ENCODE results near the gene SEMA3C. TPM values are rescaled to one million over a fixed set of nuclear protein-coding genes. Genes with fewer than 3 reads are reported as not detected.

SEMA3C gene
- total RNA-seq, 1 donor from 2014 or later: 9.5 TPM

DNA sequence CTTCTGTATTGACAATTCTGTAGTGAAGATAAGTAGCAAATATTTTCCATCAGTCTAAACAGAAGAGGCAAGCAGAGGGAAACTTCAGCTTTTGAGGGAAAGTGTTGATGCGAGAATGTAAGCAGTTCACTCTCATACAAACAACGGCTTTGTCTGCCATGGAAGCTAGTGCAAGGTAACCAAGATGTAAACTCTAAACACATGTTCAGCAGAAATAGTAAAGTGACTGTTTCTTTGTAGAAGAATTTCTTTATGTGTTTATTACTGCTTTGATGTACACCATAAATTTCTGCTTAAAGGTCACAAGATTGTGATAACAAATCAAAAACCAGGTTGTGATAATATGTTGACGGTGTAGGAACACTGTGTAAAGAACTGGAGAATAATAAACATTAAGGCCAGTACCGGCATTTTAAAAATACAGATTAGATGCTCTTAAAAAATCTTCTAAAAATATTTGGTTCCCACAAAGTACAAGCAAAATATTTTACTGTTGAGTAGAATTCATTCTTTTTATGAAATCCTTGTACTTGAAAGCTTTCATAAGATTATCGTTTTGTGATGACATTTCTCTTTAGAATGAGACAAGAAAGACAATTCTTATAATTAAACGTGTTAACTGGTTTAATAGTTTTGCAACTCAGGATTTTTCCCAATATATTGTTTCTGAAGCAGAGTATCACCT is 34.2 kb downstream of the SEMA3C start:
- ATAC-seq: no peak

DNA sequence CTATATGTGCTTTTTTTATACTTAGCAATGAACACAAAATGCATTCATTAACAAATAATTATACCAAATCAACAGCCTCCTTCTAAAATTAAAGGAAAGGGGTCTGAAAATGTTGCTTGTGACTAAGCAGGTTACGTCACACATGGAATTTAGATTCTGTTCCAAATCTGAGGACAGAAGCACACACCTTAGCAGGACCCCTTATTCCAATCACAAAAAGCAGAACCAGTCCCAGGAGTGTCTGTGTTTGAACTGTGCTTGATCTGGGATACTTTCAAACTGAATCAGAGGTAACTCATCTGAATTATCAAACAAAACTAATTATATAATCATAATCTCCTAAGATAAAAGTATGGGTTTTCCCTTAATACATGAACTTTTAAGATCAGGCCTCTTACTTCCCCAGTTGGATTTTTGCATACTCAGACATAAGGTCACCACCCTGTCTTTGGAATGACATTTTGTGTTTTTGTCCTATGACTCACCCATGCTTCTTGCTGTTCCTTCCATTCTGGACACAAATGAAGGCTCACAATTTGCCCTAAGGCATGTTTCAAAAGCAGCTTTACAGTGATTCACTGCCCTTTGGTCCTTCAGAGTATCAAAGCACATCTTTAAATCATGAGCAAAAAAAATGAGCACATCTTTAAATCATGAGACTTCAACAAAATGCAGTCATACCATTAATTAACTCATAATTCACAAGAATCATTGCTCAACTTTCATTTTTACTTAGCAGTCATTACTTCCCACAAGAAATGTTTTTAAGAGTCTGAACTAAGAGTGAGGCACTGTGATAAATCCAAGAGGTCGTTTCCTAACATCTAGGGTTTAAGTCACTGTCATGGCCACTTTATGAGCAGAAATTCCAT is 35.5 kb downstream of the SEMA3C start:
- peak; percentile 97 for ATAC-seq

DNA sequence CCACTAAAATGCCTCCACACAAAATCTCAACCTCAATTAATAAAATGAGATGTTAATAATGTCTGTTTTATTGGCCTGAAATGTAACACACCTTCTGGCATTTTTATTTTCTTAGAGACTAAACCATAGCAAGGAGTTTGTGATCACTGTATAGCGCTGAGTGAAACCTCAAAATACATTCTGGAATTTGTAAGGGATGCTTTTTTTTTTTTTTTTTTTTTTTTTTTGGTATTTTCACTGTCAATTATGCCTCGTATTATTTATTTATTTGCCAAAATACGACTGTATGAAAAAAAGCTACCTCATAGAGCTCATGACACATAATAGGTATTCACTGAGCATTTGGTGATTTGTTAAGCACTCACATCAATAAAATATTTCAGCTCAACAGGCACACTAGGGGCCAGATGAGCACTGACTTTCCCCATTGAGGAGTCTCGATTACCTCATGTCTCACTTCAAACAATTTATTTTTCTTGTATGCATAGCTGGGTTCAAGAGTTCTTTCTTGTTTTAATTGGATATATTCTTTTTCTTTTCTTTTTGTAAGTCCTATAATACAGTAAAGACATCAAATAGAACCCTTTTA is 36.5 kb downstream of the SEMA3C start:
- ATAC-seq: no peak

DNA sequence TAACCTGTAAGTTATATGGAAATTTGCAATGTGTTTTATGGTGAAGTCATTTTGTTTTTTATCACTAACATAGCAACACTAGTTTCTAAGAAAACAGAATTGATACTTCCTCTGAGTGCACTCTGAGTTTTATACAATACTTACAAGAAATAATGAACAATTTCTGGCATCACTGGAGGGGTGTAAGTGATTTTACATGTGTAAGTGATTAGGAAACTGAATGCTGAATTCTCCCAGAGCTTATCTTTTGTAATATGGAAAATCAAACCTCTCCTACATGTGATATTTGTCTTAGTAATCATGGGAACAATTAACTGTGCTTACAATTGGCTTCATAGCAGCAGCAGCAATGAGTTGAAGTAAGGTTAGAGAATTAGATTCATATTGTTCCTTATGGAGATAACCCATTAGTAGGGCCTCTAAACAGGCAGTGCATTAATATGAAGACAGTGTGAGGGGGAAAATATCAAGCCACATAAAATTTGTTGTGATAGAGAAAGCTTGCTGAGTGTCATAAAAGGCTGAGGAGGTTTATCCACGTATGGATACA is 37.4 kb downstream of the SEMA3C start:
- no peak for ATAC-seq

DNA sequence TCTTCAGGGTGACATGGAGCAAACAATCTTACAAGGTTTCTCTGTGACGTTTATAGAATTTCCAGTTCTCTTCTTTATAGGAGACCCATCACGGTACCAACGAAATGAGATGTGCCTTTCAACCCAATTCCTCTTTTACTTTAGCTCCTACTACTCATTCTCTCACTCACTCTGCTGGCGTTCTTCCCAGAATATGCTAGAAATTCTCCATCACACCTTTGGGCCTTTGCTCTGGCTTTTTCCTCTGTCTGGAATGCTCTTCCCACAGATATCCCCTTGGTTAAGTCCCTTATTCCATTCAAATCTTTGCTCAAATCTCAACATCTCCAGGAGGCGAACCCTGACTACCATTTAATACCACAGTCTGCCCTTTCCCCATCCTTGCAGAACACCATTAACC is 39.0 kb downstream of the SEMA3C start:
- ATAC-seq: no peak

DNA sequence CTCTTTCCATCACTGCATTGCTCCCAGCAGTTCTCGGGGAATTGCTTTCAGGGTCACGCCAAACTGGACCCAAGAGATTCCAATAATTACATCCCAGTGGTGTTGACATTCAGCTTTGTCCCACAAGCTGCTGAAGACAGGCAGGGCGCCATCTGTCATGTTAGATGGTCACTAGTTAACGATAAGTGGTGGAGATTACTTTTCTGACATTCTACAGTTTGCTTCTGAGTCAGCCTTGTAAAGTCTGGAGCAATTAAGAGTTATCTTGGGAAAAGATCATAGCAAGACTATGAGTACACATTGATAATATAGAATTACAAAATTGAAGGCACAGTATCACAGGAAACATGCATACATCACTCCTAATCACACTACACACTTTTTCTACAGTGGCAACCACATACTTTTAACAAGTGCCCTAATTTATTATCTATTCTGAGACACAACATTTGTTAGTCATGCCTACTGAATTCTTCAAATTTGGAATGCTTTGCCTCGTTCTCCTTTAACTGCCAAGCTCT is 41.9 kb downstream of the SEMA3C start:
- no peak for ATAC-seq

DNA sequence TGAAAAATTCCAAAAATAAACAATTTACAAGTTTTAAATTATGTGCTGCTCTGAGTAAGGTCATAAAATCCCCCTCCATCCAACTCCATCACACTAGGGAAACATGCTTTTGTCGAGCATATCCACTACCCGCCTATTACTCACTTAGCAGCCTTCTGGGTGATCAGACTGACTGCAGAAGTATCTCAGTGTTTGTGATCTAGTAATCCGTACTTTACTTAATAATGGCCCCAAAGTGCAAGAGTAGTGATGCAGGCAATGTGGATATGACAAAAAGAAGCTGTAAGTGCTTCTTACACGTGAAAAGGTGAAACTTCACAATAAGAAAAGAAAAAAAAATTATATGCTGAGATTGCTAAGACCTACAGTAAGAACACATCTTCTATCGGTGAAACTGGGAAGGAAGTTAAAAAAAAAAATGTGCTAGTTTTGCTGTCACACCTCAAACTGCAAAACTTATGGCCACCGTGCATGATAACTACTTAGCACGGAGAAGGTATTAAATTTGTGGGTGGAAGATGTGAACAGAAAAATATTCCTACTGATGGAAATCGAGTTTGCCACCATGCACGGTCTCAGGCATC is 43.2 kb downstream of the SEMA3C start:
- no peak for ATAC-seq

DNA sequence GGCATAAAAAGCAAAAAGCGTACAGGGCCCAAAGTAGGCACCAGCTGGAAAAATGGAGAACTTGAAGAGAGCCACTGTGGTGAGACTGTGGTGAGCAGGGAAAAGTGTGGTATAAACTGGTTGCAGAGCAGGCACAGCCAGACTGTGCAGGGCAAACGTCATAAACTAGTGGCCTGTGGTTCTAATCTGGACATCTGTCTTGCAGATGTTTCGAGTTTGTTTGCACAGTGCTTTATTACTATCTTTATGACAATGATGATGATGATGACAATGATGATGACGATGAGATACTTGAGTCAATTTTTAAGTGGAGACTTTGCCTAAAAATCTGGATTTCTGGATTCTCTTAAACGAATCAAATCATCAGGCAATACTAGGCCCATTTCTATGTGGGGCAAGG is 45.7 kb downstream of the SEMA3C start:
- no peak for ATAC-seq

DNA sequence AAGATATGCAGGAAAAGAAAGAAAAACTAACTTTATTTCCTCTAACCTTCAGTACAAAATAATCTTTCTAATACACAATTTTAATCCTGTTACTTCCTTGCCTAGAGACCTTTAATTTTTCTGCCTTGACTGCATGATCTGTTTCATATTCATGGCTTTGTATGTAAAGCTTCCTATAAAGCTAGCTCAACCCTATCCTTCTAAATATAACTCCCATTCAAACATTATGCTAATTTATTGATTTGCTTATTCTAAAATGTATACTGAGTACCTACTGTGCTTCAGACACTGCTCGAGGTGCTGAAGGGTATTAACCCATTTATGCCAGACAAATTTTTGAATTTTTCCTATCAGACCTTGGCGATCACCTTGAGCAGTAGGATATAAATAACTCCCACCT is 47.6 kb downstream of the SEMA3C start:
- no peak for ATAC-seq

- ATAC-seq: no peak
These were observed 48.0 kb downstream of the SEMA3C start for GRCh38 chr7:80870813-80871212.

GRCh38 chr7:80869821-80870751 is 48.8 kb downstream of the SEMA3C start:
- ATAC-seq: no peak

- no peak for ATAC-seq
These were observed 49.6 kb downstream of the SEMA3C start for GRCh38 chr7:80869106-80869784.

DNA sequence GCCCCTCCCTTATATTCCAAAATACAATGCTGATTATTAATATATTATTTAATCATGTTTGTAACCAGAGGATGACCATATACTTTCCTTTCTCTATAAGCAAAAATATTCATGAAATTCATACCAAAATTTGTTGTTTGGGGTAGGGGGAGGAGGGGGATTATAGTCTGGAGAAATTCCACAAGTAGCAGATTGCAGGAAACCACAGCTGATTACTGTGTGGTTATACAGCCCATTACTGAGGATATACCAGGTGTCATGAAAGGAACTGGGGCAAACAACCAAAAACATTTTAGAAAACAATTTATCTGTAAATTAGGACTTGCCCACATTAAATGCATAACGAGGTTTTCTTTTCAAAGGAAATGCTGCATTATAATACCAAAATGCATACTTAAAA is 50.3 kb downstream of the SEMA3C start:
- ATAC-seq: no peak

GRCh38 chr7:80860554-80860953 is 58.3 kb downstream of the SEMA3C start:
- no peak for ATAC-seq

DNA sequence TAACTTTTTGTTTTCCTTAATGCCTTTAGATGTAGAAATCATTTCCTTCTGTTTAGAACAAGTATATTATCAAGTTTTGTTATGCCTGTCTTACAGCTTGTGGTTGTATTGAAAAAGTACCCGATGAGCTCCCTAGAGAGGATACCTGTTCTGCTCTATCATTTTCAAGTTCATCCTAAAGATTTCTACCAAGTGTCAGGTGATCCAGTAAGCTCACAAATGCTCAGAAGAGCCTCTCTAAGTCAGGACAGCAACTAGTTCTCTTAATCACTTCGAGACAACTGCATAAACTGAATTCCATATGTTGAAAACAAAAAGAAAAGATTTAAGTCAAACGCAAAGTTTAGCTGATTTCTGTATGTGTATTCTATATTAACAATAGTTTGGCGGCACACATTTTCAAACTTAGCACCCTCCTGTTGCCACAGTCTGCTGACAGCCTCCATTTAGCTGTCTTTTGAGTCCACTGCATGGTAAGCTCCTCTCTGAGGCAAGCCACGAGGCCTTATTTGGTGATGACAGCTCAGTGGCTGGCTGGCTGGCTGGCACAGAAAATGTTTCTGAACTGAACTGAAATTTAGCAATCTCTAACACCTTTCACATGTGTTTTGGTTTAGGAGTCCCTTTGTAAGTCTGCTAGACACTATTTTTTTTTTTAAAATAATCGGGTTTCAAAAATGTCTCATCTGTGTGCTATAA is 59.4 kb downstream of the SEMA3C start:
- no peak for ATAC-seq

- ATAC-seq: no peak
These were observed 60.5 kb downstream of the SEMA3C start for GRCh38 chr7:80858141-80858903.

- ATAC-seq: no peak
These were observed 62.1 kb downstream of the SEMA3C start for GRCh38 chr7:80856769-80857168.

DNA sequence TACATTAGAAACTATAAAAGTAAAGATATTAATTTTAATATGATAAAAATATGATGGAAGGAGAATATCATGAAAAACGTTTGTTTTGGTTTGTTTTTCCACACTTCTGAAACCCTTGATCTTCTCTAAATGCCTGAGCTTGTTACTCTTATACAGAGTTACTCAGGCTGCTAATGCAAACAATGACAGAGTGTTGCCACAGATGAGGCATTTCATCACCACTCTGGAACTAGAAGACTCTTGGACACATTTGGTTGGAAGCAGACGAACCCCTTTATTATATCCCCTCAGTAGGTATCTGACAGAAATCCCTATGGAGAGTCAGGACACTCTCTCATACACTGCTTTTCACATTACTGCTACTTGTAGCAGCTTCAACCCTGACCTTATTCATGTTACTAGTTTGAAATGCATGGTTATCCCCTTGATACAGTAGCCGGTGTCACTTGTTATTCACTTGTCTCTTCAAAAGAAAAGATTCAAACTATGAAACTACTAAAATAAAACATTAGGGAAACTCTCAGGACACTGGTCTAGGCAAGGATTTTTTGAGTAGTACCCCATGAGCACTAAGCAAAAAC is 66.9 kb downstream of the SEMA3C start:
- ATAC-seq: no peak

- no peak for ATAC-seq
These were observed 70.0 kb downstream of the SEMA3C start for GRCh38 chr7:80848841-80849240.
